CD4-positive, alpha-beta T cell treated with Interleukin-15 for 1 hour (primary cell): ENCODE data around the gene C1orf159.

Source experiments
- DNase-seq: peaks from one replicate; pipeline ENCODE4 v3.0.0-alpha.2; 2020

Gene C1orf159

DNA sequence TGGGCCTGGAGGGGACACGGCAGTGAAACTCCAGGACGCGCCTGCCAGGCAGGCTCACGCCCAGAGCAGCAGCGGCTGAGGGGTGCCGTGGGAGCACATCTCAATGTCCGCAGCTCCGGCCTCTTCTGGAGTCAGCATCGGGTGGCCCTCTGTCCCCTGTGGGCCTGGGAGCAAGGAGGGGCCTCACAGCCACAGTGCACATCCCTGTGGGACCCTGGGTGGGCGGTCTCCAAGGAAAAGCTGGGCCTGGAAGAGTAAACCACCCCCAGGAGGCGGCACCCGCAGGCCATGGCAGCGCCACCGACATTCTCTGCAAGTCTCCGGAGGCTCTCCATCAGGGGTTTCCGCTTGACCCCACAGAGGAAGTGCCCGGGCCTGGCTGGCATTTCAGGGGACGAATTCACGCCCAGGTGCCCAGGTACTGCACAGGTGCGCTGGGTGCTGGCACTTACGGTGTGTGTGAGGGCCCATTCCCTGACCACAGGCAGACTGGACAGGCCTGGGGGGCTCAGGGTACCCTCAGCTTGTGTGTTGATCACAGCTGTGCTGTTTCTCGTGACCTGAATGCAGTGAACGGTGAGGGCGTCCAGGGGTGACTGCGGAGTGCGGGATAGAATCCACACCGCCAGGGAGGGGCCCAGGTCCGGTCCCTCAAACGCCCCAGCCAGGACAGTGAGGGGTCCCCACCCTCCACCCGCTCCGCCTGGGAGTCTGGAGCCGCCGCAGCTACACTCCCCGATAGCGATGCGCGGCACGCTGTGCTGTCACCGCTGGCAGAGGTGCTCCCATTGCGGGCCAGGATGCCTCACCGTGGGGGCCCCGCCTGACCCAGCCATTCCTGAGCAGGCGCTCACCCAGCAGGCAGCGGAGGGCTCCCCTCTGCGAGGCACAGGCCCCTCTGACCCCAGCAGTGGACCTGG is 25.2 kb downstream of the C1orf159 start:
- peak; percentile 14 for DNase-seq

- DNase-seq, result peak; percentile 11
These were observed 26.0 kb downstream of the C1orf159 start for GRCh38 chr1:1089731-1090423.

DNA sequence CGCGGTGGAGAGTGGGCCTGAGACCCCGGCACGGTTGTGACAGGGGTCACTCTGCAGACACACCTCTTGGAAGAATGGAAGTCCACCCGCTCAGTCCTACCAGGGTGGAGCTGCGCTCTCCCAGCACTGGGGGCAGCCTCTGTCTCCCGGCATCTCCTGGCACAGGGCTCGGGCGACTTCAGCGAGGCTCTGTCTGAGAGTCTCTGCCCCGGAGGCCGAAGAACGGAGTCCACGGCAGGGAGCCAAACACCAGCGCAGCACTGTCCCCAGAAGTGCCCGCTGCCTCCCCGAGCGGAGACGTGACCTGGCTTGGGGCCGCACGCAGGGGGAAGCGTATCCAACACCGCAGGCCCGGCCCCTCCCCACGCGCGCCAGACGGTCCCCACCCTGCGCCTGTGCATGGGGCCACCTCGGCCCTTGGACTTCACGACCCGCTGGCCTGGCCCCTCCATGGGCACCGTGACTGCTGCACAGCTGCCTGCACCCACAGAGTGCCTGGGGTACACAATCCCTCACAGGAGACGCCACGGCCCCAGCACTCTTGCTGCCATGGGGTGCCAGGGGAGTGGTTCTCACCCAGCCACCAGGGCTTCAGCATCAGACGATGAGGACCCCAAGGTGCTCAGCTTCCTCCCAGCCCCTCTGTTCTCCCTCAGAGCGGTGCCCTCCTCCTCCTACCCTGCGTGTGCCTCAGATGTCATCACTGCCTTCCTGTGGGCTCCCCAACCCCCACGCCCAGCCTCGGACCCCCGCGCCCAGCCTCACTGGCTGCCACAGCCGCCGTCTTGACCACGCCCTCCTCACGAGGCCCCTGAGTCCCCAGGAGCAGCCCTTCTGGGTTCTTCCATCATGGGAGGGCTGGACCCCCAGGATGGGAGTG is 26.8 kb downstream of the C1orf159 start:
- DNase-seq, result peak; percentile 14

DNA sequence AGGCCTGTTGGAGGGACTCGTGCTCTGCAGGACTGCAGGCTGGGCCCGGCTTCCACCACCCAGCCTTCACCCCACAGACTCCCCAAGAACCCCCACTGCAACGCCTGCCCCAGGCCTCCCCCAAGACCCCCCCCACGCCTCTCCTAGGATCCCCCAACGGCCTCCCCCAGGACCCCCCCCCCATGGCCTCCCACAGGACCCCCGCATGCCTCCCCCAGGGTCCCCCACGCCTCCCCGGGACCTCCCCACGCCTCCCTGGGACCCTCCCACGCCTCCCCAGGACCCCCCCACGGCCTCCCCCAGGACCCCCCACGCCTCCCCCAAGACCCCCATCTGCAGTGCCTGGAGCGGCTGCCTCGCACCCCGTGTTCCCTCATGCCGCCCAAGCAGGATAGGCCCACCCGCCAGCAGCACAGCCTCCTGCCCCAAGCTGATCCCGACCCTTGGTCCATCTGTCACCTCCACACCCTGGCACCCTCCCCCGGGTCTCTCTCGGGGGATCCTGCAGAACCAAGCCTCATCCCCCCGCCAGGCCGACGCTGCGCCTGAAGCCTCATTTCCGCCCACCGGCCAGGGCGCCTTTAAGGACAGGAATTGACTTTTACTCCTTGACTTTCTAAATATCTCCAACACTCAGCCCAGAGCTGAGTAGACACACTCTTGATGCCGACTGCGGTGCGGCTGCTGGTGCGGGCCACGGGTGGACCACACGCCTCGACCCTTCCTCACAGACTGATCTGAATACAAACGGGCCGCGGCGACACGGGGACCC is 27.7 kb downstream of the C1orf159 start:
- DNase-seq, result no peak

GRCh38 chr1:1087351-1088028 is 28.4 kb downstream of the C1orf159 start:
- peak; percentile 10 for DNase-seq

- DNase-seq, result no peak
These were observed 29.0 kb downstream of the C1orf159 start for GRCh38 chr1:1086911-1087341.

DNA sequence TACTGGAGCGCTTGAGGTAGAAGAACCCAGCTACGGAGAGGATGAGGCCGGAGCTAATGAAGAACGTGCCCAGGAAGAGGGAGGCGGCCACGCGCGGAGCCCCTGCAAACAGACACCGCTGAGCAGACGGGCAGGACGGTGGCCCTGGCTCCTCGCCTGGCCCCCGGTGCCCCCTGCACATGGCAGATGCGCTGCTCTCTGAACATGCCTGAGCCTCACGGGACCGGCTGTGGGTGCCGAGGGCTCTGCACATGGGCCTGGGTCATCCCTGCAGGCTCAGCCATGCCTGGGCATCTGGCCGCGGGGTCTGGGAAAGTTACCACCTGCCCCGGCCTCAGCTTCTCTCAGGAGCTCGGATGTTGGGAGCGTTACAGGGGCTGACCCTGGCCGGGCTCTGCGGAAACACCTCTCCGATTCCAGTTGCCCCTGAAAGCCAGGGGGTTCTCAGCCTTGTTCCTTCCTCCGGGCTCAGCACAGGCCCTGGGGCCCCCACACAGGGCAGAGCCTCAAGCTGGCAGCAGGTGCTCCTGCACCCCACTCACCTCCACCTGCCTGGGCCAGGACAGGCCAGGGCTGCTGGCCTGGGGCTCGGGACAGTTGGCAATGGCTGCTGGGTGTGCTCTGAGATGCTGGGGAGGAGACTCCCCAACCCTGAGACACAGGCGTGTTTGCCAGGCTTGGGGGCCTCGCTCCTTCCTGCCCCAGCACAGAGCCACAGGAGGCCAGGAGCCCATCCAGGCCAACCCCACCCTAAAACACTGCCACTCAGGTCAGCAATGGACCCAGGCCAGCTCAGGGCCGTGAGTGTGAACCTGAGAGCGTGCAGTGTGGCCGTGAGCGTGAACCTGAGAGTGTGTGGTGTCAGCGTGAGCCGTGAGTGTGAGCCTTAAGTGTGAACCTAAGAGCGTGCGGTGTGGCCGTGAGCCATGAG is 29.7 kb downstream of the C1orf159 start:
- peak; percentile 10 for DNase-seq

DNA sequence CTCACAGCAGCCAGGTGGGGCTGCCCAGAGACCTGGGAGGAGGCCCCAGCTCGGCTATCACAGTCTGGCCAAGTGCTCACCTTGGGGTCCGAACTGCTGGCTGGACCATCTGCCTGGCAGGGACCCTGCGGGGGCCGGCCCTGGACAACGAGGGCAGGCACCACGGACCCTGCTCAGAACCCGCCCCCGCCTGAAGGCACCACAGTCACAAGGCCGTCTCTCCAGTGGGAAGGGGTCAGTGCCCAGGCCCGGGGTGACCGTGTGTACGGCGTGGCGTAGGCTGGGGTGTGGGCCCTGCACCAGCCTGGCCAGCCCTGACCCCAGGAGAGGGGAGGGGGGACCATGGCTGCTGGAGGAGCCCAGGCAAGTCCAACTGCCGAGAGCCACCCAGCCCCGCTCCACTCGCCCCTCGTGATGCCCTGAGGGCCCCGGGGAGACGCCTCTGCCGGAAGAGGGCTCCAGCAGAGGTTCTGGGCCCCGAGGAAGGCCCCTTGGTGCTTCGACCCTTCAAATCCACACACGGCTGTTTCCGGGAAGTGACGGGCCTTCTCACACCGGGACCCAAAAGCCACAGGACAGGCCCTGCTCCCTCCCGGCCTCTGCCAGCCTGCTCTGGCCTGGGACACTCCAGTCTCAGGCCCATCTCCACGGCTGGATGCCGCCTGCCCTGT is 30.6 kb downstream of the C1orf159 start:
- peak; percentile 9 for DNase-seq

- peak; percentile 10 for DNase-seq
These were observed 31.3 kb downstream of the C1orf159 start for GRCh38 chr1:1084372-1085170.

DNA sequence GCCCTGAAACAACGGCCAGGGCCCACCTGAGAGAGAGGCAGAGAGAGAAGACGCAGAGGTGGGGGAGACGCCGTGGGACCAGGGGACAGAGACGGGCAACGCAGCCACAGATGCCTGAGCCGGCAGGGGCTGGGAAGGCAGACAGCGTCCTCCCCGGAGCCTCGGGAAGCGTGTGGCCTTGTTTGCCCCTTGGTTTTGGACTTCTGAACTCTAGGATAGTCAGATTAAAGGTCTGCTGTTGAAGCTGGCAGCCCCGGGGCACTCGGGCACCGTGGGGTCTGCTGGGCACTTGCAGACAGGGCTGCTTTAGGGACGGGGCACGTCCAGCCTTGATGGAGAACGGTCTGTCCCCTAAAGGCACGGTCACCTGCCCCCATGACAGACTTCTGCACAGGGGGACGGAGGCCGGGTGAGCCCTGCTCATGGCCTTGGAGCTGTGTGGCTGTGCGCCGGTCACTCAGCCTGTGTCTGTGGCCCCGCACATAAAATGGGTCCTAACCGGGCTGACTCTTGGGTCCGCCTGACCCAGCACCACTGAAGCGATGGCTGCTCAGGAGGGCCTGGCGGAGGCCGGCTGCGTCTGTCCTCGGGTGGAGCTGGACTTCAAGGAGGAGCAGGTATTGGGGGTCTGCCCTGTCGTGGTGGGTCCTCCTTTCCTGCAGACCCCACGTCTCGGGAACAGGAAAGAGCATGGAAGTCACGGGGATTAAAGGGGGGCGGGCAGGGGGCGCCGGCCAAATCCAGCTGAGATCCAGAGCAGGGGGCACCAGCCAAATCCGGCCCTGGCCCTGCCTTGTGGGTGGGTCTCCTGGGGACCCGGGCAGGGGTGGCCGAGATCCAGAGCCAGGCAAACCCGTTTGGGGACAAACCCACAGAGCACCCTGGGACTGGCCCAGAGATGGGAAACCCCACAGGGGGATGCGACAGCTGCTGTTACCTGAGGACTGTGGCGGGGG is 32.2 kb downstream of the C1orf159 start:
- peak; percentile 13 for DNase-seq

GRCh38 chr1:1082776-1083415 is 33.0 kb downstream of the C1orf159 start:
- DNase-seq, result no peak

DNA sequence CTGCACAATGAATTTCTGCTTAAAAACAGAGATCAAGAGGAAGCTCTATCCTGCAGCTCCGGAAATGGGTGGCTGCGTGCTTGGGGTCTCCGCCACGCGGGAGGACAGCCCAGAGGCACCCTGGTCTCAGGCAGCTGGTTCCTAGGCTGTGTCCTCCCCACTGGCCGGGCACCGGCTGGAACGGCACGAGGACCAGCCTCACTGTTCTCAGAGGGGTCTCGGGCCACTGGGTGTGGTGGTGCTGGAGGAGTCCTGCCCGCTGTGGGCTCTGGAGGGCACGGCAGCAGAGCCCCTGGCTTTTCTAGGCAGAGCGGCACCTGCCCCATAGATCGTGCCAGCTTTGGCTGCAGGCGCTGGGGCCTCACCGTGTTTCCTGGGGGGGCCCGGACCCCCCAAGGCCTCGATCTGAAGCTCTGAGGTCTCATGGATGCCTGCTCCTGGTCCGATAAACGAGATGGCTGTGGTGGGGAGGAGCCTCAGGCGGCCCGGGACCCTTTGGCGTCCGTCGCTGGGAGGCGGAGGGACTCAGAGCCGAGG is 33.6 kb downstream of the C1orf159 start:
- DNase-seq, result peak; percentile 10

DNA sequence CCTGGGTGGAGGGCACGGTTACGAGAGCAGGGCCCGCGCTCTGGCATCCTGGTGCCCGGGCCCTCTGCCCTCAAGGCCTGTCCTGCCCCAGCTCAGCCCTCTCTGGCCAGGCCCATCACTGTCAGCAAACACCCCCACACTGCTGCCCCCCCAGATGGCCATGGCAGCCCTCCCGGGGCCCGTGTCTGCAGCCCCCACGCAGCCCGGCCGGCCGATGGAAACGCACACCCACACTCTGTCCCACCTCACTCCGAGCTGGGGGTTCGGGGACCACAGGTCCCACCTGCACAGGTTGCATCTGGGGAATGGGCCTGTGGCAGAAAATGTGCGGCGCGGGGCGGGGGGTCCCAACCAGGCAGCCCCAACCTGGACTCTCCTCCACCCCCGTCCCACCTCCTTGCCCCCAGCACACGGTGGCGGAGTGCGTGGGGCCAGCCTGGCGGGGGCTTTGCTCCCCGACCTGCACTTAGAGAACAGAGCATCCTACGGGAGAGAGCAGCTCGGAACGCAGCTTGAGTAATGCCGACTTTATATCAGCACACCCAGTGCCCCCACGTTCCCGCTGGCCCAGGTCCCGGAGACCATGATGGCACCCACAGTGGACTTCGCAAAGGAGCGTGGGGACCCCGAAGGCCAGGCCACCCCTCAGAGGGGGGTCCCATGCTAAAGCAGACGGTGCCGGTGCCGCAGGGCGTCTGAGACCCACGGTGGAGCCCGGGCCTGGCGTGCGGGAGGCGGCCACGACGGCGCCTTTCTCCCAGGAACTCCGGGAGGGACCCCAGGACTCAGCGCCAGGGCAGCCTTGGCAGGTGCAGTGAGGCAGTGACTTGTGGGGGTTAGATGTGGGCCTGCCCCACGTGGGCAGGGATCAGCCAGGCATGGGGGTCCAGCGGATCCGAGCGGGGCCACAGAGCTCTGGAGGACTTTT is 34.3 kb downstream of the C1orf159 start:
- DNase-seq, result peak; percentile 10

GRCh38 chr1:1080951-1081310 is 35.0 kb downstream of the C1orf159 start:
- no peak for DNase-seq

- no peak for DNase-seq
These were observed 35.6 kb downstream of the C1orf159 start for GRCh38 chr1:1080122-1080757.
